Activated CD4-positive, alpha-beta T cell treated with anti-CD3 and anti-CD28 coated beads, Interleukin-2, amount 10 ng/mL, durations not matched to agents 24 days and 14 days (primary cell): Measurements from ENCODE around the gene NUTM2D. TPM values are rescaled to one million over a fixed set of nuclear protein-coding genes. Genes with fewer than 3 reads are reported as not detected.
A peak's percentile ranks its signal among the peaks of the same experiment; 100 is the strongest.
"Not testable (repeated sequence)": the region's sequence is repeated elsewhere in the genome, so short reads cannot be mapped to it uniquely, and the experiment has no call there.

Experiments used
- DNase-seq: peaks from one replicate; pipeline ENCODE4 v3.0.0; 2022
- H3K27ac Mint-ChIP-seq: one replicate; pipeline ENCODE4 v1.8.0; 2022; ENCODE audit warnings: mild to moderate bottlenecking, mixed read lengths
- H3K27me3 Mint-ChIP-seq: one replicate; pipeline ENCODE4 v1.8.0; 2022; ENCODE audit warnings: mixed read lengths
- H3K36me3 Mint-ChIP-seq: one replicate; pipeline ENCODE4 v1.8.0; 2022; ENCODE audit warnings: low read depth, mild to moderate bottlenecking, mixed read lengths
- H3K4me1 Mint-ChIP-seq: one replicate; pipeline ENCODE4 v1.8.0; 2021; ENCODE audit warnings: mixed read lengths
- H3K4me3 Mint-ChIP-seq: one replicate; pipeline ENCODE4 v1.8.0; 2022; ENCODE audit warnings: mild to moderate bottlenecking, moderate library complexity, mixed read lengths
- H3K9me3 Mint-ChIP-seq: one replicate; pipeline ENCODE4 v1.8.0; 2021; ENCODE audit warnings: mixed read lengths
- intact Hi-C: fragments of 100-400 bp; cut with micrococcal nuclease; formaldehyde crosslinking; loops from one replicate; pipeline ENCODE4 v1.15.1; 2023
- total RNA-seq: library from RNA; stranded (reverse); gene quantifications from 2 replicates; pipeline ENCODE4 v1.2.3, GENCODE V29; 2022

The NUTM2D gene
- total RNA-seq, 1 donor from 2014 or later, result 2.1 TPM

DNA sequence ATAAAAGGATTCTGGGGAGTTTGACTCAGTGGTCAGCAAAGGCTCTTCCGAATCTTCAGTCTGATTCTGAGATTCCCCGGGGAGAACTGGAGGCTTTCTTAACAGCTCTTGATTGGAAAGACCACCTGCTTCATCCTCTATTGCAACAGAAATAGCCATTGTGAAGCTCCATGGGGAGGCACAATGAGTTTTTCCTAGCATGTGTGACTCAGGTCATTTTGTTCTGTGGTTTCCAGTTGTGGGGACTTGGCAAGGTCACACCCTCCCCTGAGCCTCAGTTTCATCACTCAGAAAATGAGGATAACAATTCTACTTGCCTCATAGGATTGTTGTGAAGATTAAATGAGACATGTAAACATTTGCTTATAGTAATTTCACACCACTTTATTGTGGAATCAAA, 38.7 kb downstream of the NUTM2D start:
- H3K4me1 Mint-ChIP-seq, H3K27me3 Mint-ChIP-seq, H3K9me3 Mint-ChIP-seq, intact Hi-C loops, H3K4me3 Mint-ChIP-seq, DNase-seq, H3K27ac Mint-ChIP-seq, H3K36me3 Mint-ChIP-seq: not testable (repeated sequence)

GRCh38 chr10:87398436-87398835, 40.9 kb downstream of the NUTM2D start:
- H3K27me3 Mint-ChIP-seq, H3K9me3 Mint-ChIP-seq, intact Hi-C loops, H3K27ac Mint-ChIP-seq, DNase-seq, H3K4me1 Mint-ChIP-seq, H3K36me3 Mint-ChIP-seq, H3K4me3 Mint-ChIP-seq: not testable (repeated sequence)

DNA sequence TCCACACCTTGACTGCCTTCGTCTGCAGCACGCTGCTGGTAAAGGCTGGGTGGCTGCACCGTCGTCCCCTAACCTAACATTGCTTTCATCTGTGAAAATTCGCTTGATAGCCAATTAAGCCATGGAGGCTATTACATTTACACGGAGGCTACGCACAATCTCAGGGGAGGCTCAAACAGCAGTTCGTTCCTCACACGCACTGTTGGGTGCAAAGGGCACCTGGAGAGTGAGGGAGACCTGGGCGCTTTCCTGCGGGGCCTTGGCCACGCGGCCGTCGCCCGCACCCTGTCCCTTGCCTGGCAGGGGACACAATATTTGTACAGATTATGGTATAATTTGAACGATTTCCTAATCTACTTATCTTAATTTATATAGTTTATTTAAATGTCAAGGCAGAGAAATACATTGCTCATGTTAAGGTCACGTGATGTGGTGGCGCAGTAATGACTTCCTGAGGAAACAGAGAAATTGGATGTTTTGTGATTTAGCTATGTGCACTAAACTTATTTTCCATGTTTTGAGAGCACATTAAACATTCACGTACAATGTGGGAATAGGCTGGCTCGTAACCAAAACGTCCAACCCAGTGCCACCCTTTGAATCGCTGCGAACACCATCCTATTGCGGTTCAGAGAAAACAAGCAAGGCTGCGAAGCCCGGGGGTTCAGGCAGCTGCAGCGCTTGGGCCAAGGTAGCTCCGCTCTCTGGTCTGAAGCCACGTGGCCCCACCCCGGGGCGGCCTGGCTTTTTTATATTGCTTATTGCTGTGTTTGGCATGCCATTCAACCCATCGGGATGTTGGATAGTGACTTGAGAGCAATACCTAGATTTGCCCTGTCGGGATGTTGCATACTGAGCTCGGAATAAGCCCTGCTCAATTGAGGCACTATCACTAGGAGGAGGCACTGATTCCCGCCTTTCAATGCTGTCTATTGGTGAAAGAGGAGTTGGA, 50.2 kb downstream of the NUTM2D start:
- Mint-ChIP-seq H3K4me3 (peak overlapping the region; percentile 23), H3K27me3 (peaks cover 33% of the 10 kb centered on the region)
- H3K4me1 Mint-ChIP-seq, intact Hi-C loops, H3K36me3 Mint-ChIP-seq, H3K9me3 Mint-ChIP-seq, H3K27ac Mint-ChIP-seq: not testable (repeated sequence)
- peak; percentile 59 for DNase-seq

DNA sequence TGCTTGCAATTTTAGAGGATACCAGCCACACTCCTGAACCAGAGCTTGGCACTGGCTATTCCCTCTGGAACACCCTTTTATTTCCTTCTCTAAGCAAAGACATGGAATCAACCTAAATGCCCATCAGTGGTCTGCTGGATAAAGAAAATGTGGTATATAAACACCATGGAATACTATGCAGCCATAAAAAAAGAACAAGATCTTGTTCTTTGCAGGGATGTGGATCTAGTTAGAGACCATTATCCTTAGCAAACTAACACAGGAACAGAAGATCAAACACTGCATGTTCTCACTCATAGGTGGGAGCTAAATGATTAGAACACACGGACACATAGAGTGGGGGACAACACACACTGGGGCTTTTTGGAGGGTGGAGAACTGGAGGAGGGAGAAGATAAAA, 56.4 kb downstream of the NUTM2D start:
- H3K4me1 Mint-ChIP-seq, H3K9me3 Mint-ChIP-seq, H3K36me3 Mint-ChIP-seq, DNase-seq, H3K4me3 Mint-ChIP-seq, intact Hi-C loops, H3K27ac Mint-ChIP-seq: not testable (repeated sequence)
- peaks cover 26% of the 10 kb centered on the region for H3K27me3 Mint-ChIP-seq

Other genes starting within 250 kb of the NUTM2D start
- gene NUTM2A, start 132.3 kb upstream of the NUTM2D start, total RNA-seq, result 0.12 TPM in 1 of 2 replicates, not detected in the other
- 9.4 and 9.6 TPM in 2 replicates for gene MINPP1, start 147.1 kb downstream of the NUTM2D start, total RNA-seq